Activated T-cell treated with anti-CD3 and anti-CD28 coated beads for 1 hour (primary cell): Measurements from ENCODE around the gene EME2.

ENCODE experiments used
- DNase-seq: peaks from one replicate; pipeline ENCODE4 v3.0.0-alpha.2; 2020; ENCODE audit warnings: low read depth

Gene EME2

GRCh38 chr16:1745900-1746692, 26.5 kb upstream of the EME2 start:
- no peak for DNase-seq

GRCh38 chr16:1746693-1747195, 25.9 kb upstream of the EME2 start:
- no peak for DNase-seq

GRCh38 chr16:1747934-1748333, 24.7 kb upstream of the EME2 start:
- no peak for DNase-seq

- no peak for DNase-seq
Observed at GRCh38 chr16:1749152-1750117, 23.2 kb upstream of the EME2 start.

GRCh38 chr16:1751946-1752345, 20.7 kb upstream of the EME2 start:
- no peak for DNase-seq

GRCh38 chr16:1752853-1753252, 19.8 kb upstream of the EME2 start:
- no peak for DNase-seq

- no peak for DNase-seq
Observed at GRCh38 chr16:1754204-1754603, 18.4 kb upstream of the EME2 start.

- no peak for DNase-seq
Observed at GRCh38 chr16:1757714-1758461, 14.7 kb upstream of the EME2 start.

- DNase-seq, result no peak
Observed at GRCh38 chr16:1758923-1759322, 13.7 kb upstream of the EME2 start.

- DNase-seq, result no peak
Observed at GRCh38 chr16:1759511-1759910, 13.1 kb upstream of the EME2 start.

- DNase-seq, result no peak
Observed at GRCh38 chr16:1760911-1761310, 11.7 kb upstream of the EME2 start.

GRCh38 chr16:1761751-1762150, 10.9 kb upstream of the EME2 start:
- no peak for DNase-seq

- no peak for DNase-seq
Observed at GRCh38 chr16:1762196-1762878, 10.3 kb upstream of the EME2 start.

- DNase-seq, result no peak
Observed at GRCh38 chr16:1762879-1763520, 9.6 kb upstream of the EME2 start.

GRCh38 chr16:1763521-1764511, 8.8 kb upstream of the EME2 start:
- DNase-seq, result no peak

- DNase-seq, result no peak
Observed at GRCh38 chr16:1764971-1765370, 7.6 kb upstream of the EME2 start.

- DNase-seq, result no peak
Observed at GRCh38 chr16:1765826-1766225, 6.8 kb upstream of the EME2 start.

- DNase-seq, result no peak
Observed at GRCh38 chr16:1766231-1766630, 6.4 kb upstream of the EME2 start.

GRCh38 chr16:1766701-1767100, 5.9 kb upstream of the EME2 start:
- DNase-seq, result no peak
